Measurements from ENCODE around the gene PLA2G12B.

Gene PLA2G12B

DNA sequence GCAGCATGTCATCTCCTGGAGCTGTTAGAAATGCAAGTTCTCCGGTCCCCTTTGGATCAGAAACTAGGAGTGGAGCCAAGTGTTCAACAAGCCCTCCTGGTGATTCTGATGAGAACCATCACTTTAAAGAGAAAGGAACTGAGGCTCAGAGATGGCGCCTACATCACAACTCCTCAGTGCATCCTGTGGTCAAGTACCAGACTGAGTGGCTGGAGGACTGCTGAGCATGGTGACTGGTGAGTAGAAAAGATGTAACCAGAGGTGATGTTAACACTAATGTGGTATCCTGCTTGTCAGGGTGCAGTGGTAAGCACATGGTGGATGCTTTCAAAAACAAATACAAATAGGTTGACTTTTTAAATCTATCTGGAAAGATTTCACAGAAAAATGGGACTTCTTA lies 64.5 kb downstream of the PLA2G12B start:
- no peak for DNase-seq

DNA sequence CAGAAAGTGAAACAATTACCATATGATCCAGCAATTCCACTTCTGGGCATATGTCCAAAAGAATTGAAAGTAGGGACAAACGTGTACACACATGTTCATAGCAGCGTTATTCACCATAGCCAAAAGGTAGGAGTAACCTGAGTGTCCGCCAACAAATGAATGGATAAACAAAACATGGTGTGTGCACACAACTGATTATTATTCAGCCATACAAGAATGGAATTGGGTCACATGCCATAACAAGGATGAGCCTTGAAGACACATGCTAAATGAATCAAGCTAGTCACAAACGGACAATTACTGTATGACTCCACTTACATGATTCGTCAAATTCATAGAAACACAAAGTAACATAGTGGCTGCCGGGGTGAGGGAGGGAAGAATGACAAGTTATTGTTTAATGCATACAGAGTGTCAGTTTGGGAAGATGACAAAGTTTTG lies 65.2 kb downstream of the PLA2G12B start:
- DNase-seq: no peak

DNA sequence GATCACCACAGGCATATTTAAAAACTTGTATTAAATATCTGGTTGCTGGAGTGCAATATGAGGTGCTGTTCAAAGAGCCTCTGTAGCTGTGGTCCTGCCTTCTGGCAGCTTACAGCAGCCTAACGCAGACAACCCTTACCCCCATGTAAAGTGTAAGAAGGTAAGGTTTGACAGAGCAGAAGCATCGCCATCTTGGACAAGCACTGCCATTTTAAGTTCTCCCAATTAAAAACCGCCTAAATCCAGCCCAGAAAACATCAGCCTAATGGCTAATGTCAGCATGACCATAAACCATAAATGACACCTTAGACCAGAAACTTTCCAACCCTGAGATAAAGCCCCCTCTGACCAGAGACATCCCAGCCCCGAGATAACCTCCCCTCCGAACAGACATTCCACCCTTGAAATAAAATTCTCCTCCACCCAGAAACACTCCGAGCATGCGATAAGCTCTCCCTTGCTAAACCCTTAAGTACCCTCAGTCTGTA lies 66.4 kb downstream of the PLA2G12B start:
- DNase-seq: no peak

DNA sequence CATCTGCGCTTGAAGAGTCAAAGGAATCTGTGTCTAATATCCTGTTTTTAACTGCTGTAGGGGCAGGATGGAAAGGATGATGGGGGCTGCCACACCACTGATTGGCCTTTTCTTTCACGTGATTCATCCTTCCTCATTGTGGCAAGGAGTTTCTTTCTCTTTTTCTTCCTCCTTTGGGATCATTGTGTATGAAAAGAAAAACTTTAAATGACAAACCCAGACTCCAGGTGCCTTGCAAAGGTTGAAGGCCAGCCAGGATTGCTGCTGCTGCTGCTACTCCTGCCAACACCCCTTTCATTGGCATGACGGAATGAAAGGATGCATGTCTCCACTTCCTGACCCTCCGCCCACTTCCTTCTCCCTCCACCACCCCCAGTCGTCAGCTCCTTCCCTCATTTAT lies 67.6 kb downstream of the PLA2G12B start:
- DNase-seq: peak; percentile 28 to 59 (median 50)

DNA sequence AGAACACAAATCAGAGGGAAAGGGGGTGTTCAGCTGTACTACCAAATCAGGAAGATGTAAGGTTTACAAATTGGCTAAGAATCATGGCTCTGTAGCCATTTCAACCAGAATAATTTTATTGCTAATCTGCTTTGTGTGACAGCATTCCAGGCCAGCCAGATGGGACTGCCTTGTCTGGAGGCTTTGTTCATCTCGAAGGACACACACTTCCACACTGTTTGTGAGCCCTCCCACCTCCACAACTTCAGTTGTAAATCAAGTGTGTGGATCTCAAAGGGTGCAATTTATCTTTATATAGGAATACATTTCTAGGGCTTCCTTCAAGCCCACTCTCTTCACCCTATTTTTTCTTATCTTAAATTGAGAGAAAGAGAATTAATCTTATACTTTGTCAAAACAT lies 68.0 kb downstream of the PLA2G12B start:
- DNase-seq: no peak

DNA sequence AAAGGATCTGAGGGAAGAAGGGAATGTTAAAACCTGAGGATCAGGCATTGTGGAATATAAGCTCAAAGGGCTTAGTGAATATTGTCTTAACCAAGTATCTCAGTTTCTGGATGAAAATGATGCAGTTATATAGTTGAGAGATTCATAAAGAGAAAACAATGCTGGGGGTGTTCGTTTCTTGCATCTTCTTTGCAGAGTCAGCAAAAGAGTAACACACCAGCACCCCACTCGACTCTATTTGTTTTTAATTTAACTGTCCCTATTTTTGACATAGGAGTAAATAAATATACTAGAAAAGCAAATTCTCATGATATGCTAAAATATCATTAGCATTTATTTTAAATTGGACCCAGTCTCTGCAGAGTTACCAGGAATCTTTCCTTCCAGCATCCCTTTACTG lies 68.7 kb downstream of the PLA2G12B start:
- no peak for DNase-seq
